NCI-H69 (cell line): ENCODE results near the gene ZP3.
"Not testable (repeated sequence)": the region's sequence is repeated elsewhere in the genome, so short reads cannot be mapped to it uniquely, and the experiment has no call there.

Source experiments
- DNase-seq: peaks from one replicate; lab custom pipeline; 2025; lab: John Stamatoyannopoulos, UW

Gene ZP3

GRCh38 chr7:76405738-76406137, 19.0 kb upstream of the ZP3 start:
- no peak for DNase-seq

DNA sequence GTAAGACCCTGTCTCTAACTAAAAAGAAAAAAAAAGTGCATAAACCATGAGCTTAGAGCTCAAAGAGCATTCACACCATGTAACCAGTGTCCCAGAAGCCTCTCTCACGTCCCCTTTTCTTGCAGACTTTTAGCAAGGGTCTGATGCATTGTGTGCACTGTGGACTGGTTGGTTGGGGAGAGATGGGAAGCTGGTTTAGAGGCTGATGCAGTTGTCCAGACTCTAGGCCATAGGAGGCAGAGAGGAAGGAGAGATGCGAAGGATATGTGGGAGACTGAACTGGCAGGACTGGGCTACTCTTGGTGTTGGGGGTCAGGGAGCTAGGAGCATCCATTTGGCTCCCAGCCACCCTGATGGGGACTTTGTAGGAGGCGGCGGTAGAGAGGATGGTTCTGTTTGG, 17.0 kb upstream of the ZP3 start:
- no peak for DNase-seq

- DNase-seq = no peak
Observed at GRCh38 chr7:76408121-76408560, 16.6 kb upstream of the ZP3 start.

DNA sequence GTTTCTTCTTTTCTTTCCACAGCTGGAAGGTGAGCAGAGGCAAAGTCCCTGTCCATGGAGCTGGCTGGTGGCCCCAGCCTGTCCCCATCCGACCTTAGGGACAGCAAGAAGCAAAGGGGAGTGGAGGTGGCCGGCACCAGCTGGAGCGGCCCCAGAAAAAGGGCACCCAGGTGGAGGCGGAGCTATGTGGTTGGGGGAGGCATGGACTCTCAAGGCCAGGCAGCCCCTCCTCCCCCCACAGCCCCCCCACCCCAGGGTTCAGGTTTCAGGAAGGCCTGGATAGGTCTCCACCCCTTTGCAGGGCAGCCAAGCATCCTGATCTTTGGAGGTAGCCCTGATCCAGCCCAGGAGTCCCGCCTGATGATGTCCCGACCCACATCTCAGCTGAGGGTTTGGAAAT, 15.2 kb upstream of the ZP3 start, which contains the start of gene SSC4D:
Gene SSC4D (minus strand): TSS at position 161 of the 400 bp plus-strand sequence. CDS start 5,258 bp downstream, outside the sequence.
- DNase-seq = no peak

DNA sequence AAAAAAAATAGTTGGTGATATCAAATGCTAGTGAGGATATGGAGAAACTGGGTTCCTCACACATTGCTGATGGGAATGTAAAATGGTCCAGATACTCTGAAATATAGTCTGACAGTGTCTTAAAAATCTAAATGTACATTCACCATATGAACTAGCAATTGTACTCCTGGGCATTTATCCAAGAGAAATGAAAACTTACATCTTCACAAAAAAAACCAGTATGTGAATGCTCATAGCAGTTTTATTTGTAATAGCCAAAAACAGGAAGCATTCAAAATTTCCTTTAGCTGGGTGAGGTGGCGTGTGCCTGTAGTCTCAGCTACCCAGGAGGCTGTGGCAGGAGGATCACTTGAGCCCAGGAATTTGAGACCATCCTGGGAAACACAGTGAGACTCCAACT, 13.1 kb upstream of the ZP3 start:
- no peak for DNase-seq

DNA sequence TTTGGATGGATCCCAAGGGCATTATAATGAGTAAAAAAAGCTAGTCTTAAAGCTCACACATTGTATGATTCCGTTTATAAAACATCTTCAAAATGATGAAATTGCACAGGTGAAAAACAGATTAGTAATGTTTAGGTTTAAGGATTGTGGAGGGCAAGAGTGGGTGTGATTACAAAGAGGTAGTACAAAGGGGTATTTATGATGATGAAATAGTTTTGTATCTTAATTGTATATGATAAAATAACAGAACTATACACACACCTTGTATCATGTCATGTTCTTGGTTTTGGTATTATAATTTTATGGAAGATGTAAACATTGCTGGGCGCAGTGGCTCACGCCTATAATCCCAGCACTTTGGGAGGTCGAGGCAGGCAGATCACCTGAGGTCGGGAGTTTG, 12.5 kb upstream of the ZP3 start:
- DNase-seq = no peak

GRCh38 chr7:76417654-76418310, 7.0 kb upstream of the ZP3 start:
- not testable (repeated sequence) for DNase-seq

GRCh38 chr7:76421097-76421496, 3.7 kb upstream of the ZP3 start:
- DNase-seq = not testable (repeated sequence)

DNA sequence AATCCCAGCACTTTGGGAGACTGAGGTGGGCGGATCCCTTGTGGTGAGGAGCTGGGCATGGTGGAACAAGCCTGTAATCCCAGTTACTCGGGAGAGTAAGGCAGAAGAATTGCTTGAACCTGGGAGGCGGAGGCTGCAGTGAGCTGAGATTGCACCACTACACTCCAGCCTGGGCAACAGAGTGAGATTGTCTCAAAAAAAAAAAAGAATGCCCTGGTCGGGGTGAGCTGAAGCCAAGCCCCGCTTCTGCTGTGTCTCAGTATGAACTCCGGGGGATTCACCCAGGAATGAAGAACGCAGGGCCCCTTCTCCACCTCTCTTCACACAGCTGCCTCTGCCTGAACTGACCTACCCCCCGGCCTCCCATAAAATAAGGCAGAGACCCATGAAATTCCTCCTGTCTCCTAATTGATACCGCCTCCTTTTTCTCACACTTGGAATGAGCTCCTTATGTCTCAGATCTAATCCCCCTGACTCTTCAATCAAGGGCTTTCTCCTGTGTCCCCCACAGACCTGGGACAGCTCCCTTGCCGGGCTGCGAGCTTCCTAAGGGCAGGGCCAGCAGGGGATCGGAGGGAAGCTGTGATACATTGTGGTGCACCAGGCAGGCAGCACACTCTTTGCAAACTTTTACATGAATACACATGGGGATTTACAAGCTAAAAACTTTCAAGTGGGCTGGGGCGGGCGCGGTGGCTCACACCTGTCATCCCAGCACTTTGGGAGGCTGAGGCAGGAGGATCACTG, 911 bp upstream of the ZP3 start:
- no peak for DNase-seq

GRCh38 chr7:76425156-76425555, 406 bp downstream of the ZP3 start:
- no peak for DNase-seq

- DNase-seq = not testable (repeated sequence)
Observed at GRCh38 chr7:76425558-76425957, 808 bp downstream of the ZP3 start.

GRCh38 chr7:76426246-76426645, 1.5 kb downstream of the ZP3 start:
- DNase-seq = no peak

GRCh38 chr7:76427635-76428034, 2.9 kb downstream of the ZP3 start:
- no peak for DNase-seq

DNA sequence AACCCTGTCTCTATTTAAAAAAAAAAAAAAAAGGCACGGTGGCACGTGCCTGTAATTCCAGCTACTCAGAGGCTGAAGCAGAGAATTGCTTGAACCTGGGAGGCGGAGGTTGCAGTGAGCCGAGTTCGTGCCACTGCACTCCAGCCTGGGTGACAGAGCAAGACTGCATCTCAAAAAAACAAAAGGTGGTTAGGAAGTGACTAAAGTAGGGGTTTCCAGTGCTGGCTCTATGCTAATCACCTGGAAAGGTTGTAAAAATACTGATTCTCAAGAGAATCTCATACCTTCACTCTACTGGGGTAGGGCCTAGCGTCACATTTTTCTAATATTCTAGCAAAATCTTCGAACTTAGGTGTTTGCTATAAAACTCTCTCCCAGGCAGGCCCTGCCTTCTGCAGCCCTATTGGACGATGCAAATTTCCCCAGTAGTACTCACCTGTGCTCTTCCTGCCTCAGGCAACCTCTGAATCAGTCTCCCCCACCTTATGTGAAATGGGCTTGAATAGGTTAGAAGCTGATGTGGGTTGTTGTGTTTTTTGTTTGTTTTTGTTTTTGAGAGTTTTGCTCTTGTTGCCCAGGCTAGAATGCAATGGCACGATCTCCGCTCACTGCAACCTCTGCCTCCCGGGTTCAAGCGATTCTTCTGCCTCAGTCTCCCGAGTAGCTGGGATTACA, 3.5 kb downstream of the ZP3 start:
- DNase-seq = no peak

GRCh38 chr7:76428868-76429805, 4.4 kb downstream of the ZP3 start:
- DNase-seq = peak; percentile 56

GRCh38 chr7:76430211-76430610, 5.5 kb downstream of the ZP3 start:
- DNase-seq = no peak

DNA sequence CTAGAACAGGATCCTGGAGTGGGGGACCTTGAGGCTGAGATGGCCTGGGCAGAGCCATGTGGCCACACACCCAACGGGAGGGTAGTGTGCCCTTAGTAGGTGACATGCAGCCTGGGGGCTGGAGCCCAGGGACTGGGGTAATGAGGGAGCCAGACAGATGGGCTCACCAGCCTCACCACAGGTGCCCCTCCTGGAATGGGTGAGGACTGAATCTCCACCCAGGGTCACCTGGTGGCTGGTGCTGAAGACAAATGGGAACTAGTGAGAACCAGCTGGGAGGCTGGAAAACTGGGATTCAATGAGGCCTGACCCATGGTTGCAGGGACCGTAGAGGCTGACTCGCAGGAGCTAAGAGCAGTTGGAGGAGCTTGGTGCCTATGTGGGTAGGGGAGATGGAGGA, 6.1 kb downstream of the ZP3 start:
- peak; percentile 16 for DNase-seq

DNA sequence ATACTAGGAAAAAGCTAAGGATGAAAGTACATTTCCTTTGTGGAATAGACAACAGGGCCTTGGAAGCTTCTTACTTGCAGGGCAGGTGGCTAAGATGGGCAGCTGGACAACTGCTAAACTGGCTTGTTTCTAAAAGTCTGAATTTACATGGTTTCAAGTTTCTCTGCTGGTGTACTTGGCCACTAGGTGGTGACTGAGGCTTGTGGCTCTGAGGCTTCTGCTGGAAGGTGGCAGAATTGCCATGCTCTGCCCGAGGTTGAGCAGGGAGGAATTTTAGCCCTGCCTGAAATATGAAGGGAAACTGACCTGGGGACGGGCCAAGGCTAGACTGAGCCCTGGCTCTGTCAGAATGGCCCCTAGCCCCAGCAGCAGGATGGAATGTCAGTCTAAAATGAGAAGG, 13.1 kb downstream of the ZP3 start:
- DNase-seq = peak; percentile 91

DNA sequence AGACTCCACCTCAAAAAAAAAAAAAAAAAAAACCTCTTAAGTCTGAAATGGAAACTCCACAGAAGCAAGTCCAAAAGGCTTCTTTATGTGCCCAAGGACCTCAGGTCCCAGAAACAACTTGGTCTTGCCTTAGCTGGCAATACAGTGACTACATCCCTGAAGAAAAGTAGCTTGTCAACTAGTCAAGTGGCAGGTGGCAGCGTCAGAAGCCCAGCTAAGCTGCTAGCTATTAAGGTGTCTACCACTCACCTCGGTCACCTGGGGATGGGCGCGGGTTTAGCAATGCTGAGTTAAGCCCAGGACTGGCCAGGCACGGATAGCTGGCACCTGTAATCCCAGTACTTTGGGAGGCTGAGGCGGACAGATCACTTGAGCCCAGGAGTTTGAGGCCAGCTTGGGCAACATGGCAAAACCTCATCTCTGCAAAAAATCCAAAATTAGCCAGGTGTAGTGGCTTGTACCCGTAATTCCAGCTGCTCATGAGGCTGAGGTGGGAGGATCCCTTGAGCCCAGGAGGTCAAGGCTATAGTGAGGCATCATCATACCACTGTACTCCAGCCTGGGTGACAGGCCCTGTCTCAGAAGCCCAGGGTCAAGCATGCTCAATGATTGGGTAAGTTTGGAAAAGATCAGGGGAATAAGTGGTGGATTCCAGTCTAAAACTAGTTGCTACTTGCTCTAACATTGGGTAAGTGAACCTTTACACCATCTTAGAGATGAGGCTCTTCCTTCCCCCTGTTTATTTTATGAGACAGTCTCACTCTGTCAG, 14.6 kb downstream of the ZP3 start:
- not testable (repeated sequence) for DNase-seq

- not testable (repeated sequence) for DNase-seq
Observed at GRCh38 chr7:76440404-76440803, 15.7 kb downstream of the ZP3 start.

- not testable (repeated sequence) for DNase-seq
Observed at GRCh38 chr7:76441792-76442191, 17.0 kb downstream of the ZP3 start.
